GM23338 (cell line): Measurements from ENCODE around the gene MELTF. TPM values are rescaled to one million over a fixed set of nuclear protein-coding genes. Genes with fewer than 3 reads are reported as not detected.

Experiments
- NANOG ChIP-seq: IDR thresholded peaks from 2 replicates; pipeline ENCODE4 v1.6.1; 2016; ENCODE audit warnings: antibody characterized with exemption, borderline replicate concordance
- POLR2AphosphoS5 ChIP-seq: IDR thresholded peaks from 2 replicates; pipeline ENCODE4 v1.6.1; 2016; ENCODE audit warnings: antibody characterized with exemption, low read depth
- ZNF114 ChIP-seq: fragments of 250-450 bp; sonication (Bioruptor Pico); IDR thresholded peaks from 2 replicates; pipeline ENCODE4 v1.5.0; 2020; ENCODE audit warnings: mild to moderate bottlenecking, moderate library complexity
- ZNF331 ChIP-seq: fragments of 250-450 bp; sonication (Bioruptor Pico); IDR thresholded peaks from 2 replicates; pipeline ENCODE4 v1.5.0; 2020; ENCODE audit warnings: low read depth, mild to moderate bottlenecking, moderate library complexity
- polyA plus RNA-seq: library from polyadenylated mRNA; unstranded; fragments of >200 nt; fragmentation: Nextera tagmentation; extraction: Ambion mirVana; gene quantifications from 2 replicates; pipeline ENCODE4 v1.2.1, GENCODE V29; 2016
- total RNA-seq: library from RNA; depleted of rRNA; stranded (reverse); fragments of >200 nt; shearing (Covaris generic); gene quantifications from 2 replicates; pipeline ENCODE4 v1.2.3, GENCODE V29; 2014
- TF ChIP-seq, protein P1 (sequence below): fragments of 250-450 bp; sonication (Bioruptor Pico); IDR thresholded peaks from 2 replicates; pipeline ENCODE4 v1.5.0; 2020; ENCODE audit warnings: mild to moderate bottlenecking, moderate library complexity
- TF ChIP-seq, protein P2 (sequence below): IDR thresholded peaks from one replicate; pipeline ENCODE4 v1.6.1; 2018; ENCODE audit warnings: antibody characterized with exemption; ENCODE audit not compliant: unreplicated experiment

The MELTF gene
- total and polyA plus RNA-seq, 2 experiments from 2014 or later = 1.4 to 5.2 TPM

DNA sequence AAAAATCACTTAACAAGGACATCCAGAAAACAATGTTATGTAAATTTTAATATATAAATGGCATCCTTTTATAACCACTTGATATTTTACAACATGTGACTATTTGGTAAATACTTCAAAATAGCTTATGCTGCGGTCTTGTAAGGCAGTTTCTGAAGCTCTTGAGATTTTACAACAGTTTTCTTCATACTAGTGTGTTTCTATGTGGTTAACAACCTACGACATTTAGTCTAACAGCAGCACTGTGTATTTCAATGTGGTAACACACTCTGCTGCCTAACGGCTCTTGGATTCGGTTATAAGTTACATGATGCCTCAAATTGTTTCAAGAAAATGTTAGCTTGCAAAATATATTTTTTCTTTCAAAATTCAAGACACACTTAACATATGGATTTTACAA, 12.9 kb upstream of the MELTF start (continued):
- TF ChIP-seq, protein P1, sequence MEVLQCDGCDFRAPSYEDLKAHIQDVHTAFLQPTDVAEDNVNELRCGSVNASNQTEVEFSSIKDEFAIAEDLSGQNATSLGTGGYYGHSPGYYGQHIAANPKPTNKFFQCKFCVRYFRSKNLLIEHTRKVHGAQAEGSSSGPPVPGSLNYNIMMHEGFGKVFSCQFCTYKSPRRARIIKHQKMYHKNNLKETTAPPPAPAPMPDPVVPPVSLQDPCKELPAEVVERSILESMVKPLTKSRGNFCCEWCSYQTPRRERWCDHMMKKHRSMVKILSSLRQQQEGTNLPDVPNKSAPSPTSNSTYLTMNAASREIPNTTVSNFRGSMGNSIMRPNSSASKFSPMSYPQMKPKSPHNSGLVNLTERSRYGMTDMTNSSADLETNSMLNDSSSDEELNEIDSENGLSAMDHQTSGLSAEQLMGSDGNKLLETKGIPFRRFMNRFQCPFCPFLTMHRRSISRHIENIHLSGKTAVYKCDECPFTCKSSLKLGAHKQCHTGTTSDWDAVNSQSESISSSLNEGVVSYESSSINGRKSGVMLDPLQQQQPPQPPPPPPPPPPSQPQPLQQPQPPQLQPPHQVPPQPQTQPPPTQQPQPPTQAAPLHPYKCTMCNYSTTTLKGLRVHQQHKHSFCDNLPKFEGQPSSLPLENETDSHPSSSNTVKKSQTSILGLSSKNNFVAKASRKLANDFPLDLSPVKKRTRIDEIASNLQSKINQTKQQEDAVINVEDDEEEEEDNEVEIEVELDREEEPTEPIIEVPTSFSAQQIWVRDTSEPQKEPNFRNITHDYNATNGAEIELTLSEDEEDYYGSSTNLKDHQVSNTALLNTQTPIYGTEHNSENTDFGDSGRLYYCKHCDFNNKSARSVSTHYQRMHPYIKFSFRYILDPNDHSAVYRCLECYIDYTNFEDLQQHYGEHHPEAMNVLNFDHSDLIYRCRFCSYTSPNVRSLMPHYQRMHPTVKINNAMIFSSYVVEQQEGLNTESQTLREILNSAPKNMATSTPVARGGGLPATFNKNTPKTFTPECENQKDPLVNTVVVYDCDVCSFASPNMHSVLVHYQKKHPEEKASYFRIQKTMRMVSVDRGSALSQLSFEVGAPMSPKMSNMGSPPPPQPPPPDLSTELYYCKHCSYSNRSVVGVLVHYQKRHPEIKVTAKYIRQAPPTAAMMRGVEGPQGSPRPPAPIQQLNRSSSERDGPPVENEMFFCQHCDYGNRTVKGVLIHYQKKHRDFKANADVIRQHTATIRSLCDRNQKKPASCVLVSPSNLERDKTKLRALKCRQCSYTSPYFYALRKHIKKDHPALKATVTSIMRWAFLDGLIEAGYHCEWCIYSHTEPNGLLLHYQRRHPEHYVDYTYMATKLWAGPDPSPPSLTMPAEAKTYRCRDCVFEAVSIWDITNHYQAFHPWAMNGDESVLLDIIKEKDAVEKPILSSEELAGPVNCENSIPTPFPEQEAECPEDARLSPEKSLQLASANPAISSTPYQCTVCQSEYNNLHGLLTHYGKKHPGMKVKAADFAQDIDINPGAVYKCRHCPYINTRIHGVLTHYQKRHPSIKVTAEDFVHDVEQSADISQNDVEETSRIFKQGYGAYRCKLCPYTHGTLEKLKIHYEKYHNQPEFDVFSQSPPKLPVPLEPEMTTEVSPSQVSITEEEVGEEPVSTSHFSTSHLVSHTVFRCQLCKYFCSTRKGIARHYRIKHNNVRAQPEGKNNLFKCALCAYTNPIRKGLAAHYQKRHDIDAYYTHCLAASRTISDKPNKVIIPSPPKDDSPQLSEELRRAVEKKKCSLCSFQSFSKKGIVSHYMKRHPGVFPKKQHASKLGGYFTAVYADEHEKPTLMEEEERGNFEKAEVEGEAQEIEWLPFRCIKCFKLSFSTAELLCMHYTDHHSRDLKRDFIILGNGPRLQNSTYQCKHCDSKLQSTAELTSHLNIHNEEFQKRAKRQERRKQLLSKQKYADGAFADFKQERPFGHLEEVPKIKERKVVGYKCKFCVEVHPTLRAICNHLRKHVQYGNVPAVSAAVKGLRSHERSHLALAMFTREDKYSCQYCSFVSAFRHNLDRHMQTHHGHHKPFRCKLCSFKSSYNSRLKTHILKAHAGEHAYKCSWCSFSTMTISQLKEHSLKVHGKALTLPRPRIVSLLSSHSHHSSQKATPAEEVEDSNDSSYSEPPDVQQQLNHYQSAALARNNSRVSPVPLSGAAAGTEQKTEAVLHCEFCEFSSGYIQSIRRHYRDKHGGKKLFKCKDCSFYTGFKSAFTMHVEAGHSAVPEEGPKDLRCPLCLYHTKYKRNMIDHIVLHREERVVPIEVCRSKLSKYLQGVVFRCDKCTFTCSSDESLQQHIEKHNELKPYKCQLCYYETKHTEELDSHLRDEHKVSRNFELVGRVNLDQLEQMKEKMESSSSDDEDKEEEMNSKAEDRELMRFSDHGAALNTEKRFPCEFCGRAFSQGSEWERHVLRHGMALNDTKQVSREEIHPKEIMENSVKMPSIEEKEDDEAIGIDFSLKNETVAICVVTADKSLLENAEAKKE (CRISPR knock-in tag) = no peak
- no peak for TF ChIP-seq ZNF114 (CRISPR knock-in tag)
- no peak for TF ChIP-seq NANOG
- TF ChIP-seq, protein P2, sequence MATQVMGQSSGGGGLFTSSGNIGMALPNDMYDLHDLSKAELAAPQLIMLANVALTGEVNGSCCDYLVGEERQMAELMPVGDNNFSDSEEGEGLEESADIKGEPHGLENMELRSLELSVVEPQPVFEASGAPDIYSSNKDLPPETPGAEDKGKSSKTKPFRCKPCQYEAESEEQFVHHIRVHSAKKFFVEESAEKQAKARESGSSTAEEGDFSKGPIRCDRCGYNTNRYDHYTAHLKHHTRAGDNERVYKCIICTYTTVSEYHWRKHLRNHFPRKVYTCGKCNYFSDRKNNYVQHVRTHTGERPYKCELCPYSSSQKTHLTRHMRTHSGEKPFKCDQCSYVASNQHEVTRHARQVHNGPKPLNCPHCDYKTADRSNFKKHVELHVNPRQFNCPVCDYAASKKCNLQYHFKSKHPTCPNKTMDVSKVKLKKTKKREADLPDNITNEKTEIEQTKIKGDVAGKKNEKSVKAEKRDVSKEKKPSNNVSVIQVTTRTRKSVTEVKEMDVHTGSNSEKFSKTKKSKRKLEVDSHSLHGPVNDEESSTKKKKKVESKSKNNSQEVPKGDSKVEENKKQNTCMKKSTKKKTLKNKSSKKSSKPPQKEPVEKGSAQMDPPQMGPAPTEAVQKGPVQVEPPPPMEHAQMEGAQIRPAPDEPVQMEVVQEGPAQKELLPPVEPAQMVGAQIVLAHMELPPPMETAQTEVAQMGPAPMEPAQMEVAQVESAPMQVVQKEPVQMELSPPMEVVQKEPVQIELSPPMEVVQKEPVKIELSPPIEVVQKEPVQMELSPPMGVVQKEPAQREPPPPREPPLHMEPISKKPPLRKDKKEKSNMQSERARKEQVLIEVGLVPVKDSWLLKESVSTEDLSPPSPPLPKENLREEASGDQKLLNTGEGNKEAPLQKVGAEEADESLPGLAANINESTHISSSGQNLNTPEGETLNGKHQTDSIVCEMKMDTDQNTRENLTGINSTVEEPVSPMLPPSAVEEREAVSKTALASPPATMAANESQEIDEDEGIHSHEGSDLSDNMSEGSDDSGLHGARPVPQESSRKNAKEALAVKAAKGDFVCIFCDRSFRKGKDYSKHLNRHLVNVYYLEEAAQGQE = no peak
- TF ChIP-seq ZNF331 (CRISPR knock-in tag) = no peak
- TF ChIP-seq POLR2AphosphoS5 = no peak
